ENCODE measurements around the gene FOXN3.

The FOXN3 gene

GRCh38 chr14:89248411-89249064 is 168.5 kb downstream of the FOXN3 start:
- no peak for FAIRE-seq

GRCh38 chr14:89247457-89248122 is 169.4 kb downstream of the FOXN3 start:
- no peak for FAIRE-seq

- FAIRE-seq, result no peak
Measured at GRCh38 chr14:89246290-89246689, 170.7 kb downstream of the FOXN3 start.

- FAIRE-seq, result no peak
Measured at GRCh38 chr14:89245802-89246201, 171.2 kb downstream of the FOXN3 start.

- FAIRE-seq, result no peak
Measured at GRCh38 chr14:89244720-89245119, 172.3 kb downstream of the FOXN3 start.

GRCh38 chr14:89243741-89244140 is 173.3 kb downstream of the FOXN3 start:
- FAIRE-seq, result no peak

- no peak for FAIRE-seq
Measured at GRCh38 chr14:89243286-89243685, 173.7 kb downstream of the FOXN3 start.

GRCh38 chr14:89242652-89243279 is 174.3 kb downstream of the FOXN3 start:
- FAIRE-seq, result no peak

- no peak for FAIRE-seq
Measured at GRCh38 chr14:89241934-89242651, 174.9 kb downstream of the FOXN3 start.

- no peak for FAIRE-seq
Measured at GRCh38 chr14:89241257-89241656, 175.8 kb downstream of the FOXN3 start.

- no peak for FAIRE-seq
Measured at GRCh38 chr14:89240414-89240813, 176.6 kb downstream of the FOXN3 start.

GRCh38 chr14:89239023-89239422 is 178.0 kb downstream of the FOXN3 start:
- no peak for FAIRE-seq

GRCh38 chr14:89237921-89238529 is 179.0 kb downstream of the FOXN3 start:
- FAIRE-seq, result no peak

- FAIRE-seq, result no peak
Measured at GRCh38 chr14:89236851-89237250, 180.2 kb downstream of the FOXN3 start.

GRCh38 chr14:89233184-89233583 is 183.8 kb downstream of the FOXN3 start:
- no peak for FAIRE-seq

GRCh38 chr14:89232265-89233070 is 184.6 kb downstream of the FOXN3 start:
- no peak for FAIRE-seq

GRCh38 chr14:89231426-89232113 is 185.5 kb downstream of the FOXN3 start:
- no peak for FAIRE-seq

- no peak for FAIRE-seq
Measured at GRCh38 chr14:89228921-89229639, 188.0 kb downstream of the FOXN3 start.

- FAIRE-seq, result no peak
Measured at GRCh38 chr14:89227496-89227836, 189.6 kb downstream of the FOXN3 start.

GRCh38 chr14:89226801-89227495 is 190.1 kb downstream of the FOXN3 start:
- peak; percentile 85 for FAIRE-seq

Data from islet of Langerhans (tissue), 1 donor.